Measurements from ENCODE around the gene DDX60. TPM values are rescaled to one million over a fixed set of nuclear protein-coding genes. Genes with fewer than 3 reads are reported as not detected.

Gene DDX60
- total RNA-seq, 4 donors from 2014 or later, result 13.7 to 23.3 (median 17.4) TPM

DNA sequence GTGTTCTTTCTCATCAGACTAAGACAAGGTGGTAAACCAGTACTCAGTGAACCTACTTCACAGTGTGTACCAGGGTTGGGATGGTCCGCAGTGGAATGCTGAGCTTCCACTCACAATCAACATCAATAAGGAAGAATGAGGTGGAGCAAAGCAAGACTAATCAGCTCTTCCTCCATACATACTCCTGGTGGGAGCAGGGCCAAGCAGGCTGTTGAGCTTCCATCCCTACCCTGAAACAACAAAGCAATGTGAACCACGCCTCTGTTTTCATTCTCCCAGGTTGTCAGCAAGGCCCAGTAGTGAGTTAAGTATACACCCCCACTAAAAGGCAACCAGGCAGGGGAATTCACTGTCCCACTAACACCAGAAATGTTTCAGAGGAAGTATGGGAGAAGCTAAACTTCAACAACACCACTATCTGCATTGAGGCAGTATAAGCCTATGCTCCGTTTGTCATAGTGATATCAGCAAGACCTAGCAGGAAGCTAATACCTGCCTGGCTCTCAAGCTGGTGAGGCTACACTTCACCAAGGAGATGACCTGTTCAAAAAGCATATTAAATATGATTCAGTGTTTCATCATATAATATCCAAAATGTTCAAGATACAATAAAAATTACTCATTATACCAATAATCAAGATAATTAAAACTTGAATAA, 109.5 kb downstream of the DDX60 start:
- no peaks in the 10 kb centered on the region for H3K4me1 ChIP-seq
- H3K9me3 ChIP-seq, result peaks cover 0 to 1% (median 0%) of the 10 kb centered on the region in 4 donors
- no peaks in the 10 kb centered on the region for H3K36me3 ChIP-seq
- H3K27me3 ChIP-seq, result no peaks in the 10 kb centered on the region
- no peak for DNase-seq
- H3K4me3 ChIP-seq, result no peak overlapping the region
- TF ChIP-seq POLR2A (IDR thresholded peaks at IDR 0.05), result no peak
- H3K27ac ChIP-seq, result no peak overlapping the region

DNA sequence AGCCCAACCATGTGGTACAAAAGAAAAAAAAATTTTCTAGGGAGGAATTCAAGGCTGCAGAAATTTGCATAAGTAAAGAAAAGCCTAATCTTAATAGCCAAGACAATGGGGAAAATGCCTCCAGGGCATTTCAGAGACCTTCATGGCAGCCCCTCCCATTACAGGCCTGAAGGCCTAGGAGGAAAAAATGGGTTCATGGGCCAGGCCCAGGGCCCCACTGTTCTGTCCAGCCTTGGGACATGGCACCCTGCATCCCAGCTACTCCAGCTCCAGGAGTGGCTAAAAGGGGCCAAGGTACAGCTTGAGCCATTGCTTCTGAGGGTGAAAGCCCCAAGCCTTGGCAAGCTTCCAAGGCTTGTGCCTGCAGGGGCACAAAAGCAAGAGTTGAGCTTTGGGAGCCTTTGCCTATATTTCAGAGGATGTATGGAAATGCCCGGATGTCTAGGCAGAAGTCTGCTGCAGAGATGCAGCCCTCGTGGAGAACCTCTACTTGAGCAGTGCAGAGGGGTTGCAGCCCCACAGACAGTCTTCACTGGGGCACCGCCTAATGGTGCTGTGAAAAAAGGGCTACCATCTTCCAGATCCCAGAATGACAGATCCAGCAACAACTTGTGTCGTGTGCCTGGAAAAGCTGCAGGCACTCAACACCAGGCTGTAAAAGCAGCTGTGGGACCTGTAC, 115.2 kb downstream of the DDX60 start:
- no peak overlapping the region for H3K4me3 ChIP-seq
- H3K36me3 ChIP-seq, result no peaks in the 10 kb centered on the region
- TF ChIP-seq POLR2A (IDR thresholded peaks at IDR 0.05), result no peak
- TF ChIP-seq CTCF (IDR thresholded peaks at IDR 0.05), result no peak
- no peaks in the 10 kb centered on the region for H3K4me1 ChIP-seq
- H3K27ac ChIP-seq, result no peak overlapping the region
- peaks cover 0 to 13% (median 5%) of the 10 kb centered on the region in 4 donors for H3K9me3 ChIP-seq
- no peak for DNase-seq
- H3K27me3 ChIP-seq, result no peaks in the 10 kb centered on the region

DNA sequence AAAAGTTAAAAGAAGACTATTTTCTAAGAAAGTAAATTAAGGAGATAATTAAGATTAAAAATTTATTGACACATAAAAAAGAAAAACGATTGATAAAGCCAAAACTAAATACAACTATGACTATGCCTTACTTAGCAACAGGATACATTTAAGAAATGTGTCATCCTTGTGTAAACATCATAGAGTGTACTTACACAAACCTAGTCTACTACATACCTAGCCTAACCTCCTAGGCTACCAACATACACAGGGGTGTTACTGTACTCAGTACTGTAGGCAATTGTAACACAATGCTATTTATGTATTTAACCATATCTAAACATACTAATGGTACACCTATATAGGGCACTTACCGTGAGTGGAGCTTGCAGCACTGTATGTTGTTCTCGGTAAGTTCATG, 117.9 kb downstream of the DDX60 start:
- H3K27me3 ChIP-seq, result no peaks in the 10 kb centered on the region
- no peak overlapping the region for H3K27ac ChIP-seq
- no peaks in the 10 kb centered on the region for H3K36me3 ChIP-seq
- H3K9me3 ChIP-seq, result peaks cover 0 to 13% (median 5%) of the 10 kb centered on the region in 4 donors
- no peak for DNase-seq
- H3K4me3 ChIP-seq, result no peak overlapping the region
- no peaks in the 10 kb centered on the region for H3K4me1 ChIP-seq
- TF ChIP-seq POLR2A (IDR thresholded peaks at IDR 0.05) (no peak), CTCF (IDR thresholded peaks at IDR 0.05) (no peak)

- H3K4me3 ChIP-seq, result no peak overlapping the region
- H3K4me1 ChIP-seq, result no peaks in the 10 kb centered on the region
- peaks cover 0 to 13% (median 5%) of the 10 kb centered on the region in 4 donors for H3K9me3 ChIP-seq
- no peak for DNase-seq
- TF ChIP-seq CTCF (IDR thresholded peaks at IDR 0.05) (no peak), POLR2A (IDR thresholded peaks at IDR 0.05) (no peak)
- no peaks in the 10 kb centered on the region for H3K36me3 ChIP-seq
- no peak overlapping the region for H3K27ac ChIP-seq
- no peaks in the 10 kb centered on the region for H3K27me3 ChIP-seq
Measured at GRCh38 chr4:168199260-168199957, 119.1 kb downstream of the DDX60 start.

DNA sequence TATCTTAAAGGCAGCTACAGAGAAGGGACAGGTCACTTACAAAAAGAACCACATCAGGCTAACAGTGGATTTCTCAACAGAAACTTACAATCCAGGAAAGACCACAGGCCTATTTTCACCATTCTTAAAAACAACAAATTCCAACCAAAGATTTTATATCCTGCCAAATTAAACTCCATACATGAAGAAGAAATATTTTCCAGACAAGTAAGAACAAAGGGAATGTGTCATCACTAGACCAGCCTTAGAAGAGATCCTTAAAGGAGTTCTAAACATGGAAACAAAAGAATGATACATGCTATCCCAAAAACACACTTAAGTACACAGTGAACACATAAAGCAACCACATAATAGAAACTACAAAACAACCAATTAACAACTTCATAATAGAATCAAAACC, 120.6 kb downstream of the DDX60 start:
- H3K4me3 ChIP-seq, result no peak overlapping the region
- H3K36me3 ChIP-seq, result no peaks in the 10 kb centered on the region
- DNase-seq, result no peak
- H3K9me3 ChIP-seq, result peaks cover 0 to under 1% (median 0%) of the 10 kb centered on the region in 4 donors
- TF ChIP-seq POLR2A (IDR thresholded peaks at IDR 0.05) (no peak), CTCF (IDR thresholded peaks at IDR 0.05) (no peak)
- H3K27ac ChIP-seq, result no peak overlapping the region
- H3K4me1 ChIP-seq, result no peaks in the 10 kb centered on the region
- no peaks in the 10 kb centered on the region for H3K27me3 ChIP-seq

GRCh38 chr4:168188754-168189153, 129.8 kb downstream of the DDX60 start:
- Histone ChIP-seq H3K27ac (no peak overlapping the region), H3K36me3 (no peaks in the 10 kb centered on the region), H3K27me3 (no peaks in the 10 kb centered on the region), H3K9me3 (no peaks in the 10 kb centered on the region), H3K4me1 (no peaks in the 10 kb centered on the region), H3K4me3 (no peak overlapping the region)
- DNase-seq, result no peak
- TF ChIP-seq POLR2A (IDR thresholded peaks at IDR 0.05) (no peak), CTCF (IDR thresholded peaks at IDR 0.05) (no peak)
